GM18907 (cell line): ENCODE data around the gene DYNC2H1.

ENCODE experiments used
- ATAC-seq: cut with Tn5 transposase; IDR thresholded peaks from one replicate; pipeline ENCODE4 v1.9.1; 2021; ENCODE audit warnings: mild to moderate bottlenecking, moderate library complexity; ENCODE audit not compliant: unreplicated experiment

The DYNC2H1 gene, protein sequence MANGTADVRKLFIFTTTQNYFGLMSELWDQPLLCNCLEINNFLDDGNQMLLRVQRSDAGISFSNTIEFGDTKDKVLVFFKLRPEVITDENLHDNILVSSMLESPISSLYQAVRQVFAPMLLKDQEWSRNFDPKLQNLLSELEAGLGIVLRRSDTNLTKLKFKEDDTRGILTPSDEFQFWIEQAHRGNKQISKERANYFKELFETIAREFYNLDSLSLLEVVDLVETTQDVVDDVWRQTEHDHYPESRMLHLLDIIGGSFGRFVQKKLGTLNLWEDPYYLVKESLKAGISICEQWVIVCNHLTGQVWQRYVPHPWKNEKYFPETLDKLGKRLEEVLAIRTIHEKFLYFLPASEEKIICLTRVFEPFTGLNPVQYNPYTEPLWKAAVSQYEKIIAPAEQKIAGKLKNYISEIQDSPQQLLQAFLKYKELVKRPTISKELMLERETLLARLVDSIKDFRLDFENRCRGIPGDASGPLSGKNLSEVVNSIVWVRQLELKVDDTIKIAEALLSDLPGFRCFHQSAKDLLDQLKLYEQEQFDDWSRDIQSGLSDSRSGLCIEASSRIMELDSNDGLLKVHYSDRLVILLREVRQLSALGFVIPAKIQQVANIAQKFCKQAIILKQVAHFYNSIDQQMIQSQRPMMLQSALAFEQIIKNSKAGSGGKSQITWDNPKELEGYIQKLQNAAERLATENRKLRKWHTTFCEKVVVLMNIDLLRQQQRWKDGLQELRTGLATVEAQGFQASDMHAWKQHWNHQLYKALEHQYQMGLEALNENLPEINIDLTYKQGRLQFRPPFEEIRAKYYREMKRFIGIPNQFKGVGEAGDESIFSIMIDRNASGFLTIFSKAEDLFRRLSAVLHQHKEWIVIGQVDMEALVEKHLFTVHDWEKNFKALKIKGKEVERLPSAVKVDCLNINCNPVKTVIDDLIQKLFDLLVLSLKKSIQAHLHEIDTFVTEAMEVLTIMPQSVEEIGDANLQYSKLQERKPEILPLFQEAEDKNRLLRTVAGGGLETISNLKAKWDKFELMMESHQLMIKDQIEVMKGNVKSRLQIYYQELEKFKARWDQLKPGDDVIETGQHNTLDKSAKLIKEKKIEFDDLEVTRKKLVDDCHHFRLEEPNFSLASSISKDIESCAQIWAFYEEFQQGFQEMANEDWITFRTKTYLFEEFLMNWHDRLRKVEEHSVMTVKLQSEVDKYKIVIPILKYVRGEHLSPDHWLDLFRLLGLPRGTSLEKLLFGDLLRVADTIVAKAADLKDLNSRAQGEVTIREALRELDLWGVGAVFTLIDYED (N-terminal part only)

DNA sequence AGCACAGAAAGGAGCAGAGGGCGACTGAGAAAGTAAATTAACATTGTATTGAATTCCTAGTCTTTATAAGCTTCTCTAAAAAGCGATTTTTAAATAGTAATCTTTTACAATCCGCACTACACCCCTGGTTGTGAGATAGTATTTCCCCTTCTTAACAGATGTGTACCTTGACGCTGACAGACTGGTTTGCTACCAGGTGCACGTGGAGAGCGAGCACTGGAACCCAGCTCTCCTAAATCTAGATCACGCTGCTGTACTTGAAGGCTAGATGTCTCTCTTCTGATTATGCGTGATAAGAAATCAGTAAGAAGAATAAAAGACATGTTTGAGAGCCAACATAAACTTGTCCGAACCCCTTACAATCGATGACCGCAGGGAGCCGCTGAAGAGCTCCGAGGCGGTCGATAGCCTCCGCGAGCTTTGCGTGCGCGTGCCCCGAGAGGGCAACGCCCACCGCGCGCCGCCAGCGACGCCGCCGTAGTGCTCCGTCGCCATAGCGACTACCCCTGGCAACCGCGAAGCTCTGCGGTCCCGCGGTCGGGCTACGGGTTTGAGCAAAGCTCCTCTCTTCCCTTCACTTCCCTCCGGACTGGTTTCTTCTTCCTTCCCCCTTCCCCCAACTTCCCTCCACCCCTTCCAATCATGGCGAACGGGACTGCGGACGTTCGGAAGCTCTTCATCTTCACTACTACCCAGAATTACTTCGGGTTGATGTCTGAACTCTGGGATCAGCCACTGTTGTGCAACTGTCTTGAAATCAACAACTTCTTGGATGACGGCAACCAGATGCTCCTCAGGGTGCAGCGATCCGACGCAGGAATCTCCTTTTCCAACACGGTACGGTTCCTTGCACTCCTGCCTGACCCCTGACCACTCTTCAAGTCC is at the start of gene DYNC2H1:
DYNC2H1 (plus strand) TSS at position 494 of the 885 bp plus-strand sequence; CDS start at position 643, 149 bp downstream.
- ATAC-seq = peak; percentile 100

GRCh38 chr11:103061656-103062055 is 47.6 kb upstream of the DYNC2H1 start:
- ATAC-seq = no peak

- no peak for ATAC-seq
Observed at GRCh38 chr11:103067118-103067517, 42.1 kb upstream of the DYNC2H1 start.

DNA sequence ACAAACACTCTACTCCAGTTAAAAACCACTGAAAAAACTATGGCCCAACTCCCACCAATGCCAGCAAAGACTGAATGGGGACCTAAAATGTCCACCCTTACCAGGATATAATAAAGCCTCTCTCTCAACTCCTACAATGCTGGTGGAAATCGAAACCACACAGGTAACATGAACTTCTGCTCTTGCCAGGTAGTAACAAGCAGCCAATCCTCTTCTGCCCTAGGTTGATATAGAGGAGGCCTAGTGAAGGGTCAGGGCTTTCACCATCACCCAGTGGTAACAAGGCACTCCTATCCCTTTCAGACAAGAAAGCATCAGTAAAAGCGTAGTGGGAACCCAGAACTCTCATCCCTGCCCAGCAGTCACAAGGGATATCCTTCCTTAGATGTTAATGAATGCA is 39.9 kb upstream of the DYNC2H1 start:
- no peak for ATAC-seq

DNA sequence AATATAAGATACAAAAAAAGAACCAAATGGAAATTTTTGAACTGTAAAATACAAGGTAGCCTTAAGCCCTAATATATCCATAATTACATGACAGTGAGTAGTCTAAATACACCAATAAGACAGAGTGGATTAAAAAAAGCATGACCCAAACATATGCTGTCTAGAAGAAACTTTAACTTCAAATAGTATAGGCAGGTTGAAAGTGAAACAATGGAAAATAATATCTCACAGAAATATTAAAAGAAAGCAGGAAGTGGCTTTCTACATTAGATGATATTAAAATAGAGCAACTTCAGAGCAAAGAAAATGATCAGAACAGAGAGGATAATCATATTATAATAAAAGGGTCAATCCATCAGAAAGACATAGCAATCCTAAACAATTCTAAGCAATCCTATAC is 39.1 kb upstream of the DYNC2H1 start:
- peak; percentile 47 for ATAC-seq

- no peak for ATAC-seq
Observed at GRCh38 chr11:103071008-103071407, 38.2 kb upstream of the DYNC2H1 start.

GRCh38 chr11:103076361-103076760 is 32.9 kb upstream of the DYNC2H1 start:
- ATAC-seq = no peak

DNA sequence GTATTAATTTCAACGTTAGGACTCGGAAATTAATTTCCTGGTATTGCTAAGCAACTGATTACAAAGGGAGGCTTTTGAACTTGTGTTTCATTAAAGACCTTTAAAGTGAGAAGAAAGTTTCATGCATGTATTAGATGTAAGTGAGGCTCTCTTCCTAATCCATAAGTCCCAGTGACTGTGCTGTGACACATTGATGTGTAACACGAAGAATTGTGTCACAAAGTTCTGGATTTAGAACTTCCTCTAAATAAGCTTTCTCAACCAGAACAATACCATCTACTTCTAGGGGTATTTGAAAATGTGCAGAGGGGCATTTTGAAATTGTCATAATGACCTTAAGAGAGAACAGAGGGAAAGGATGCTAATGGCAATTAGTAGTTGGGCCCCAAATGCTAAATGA is 31.7 kb upstream of the DYNC2H1 start:
- no peak for ATAC-seq

GRCh38 chr11:103078710-103079109 is 30.5 kb upstream of the DYNC2H1 start:
- no peak for ATAC-seq

DNA sequence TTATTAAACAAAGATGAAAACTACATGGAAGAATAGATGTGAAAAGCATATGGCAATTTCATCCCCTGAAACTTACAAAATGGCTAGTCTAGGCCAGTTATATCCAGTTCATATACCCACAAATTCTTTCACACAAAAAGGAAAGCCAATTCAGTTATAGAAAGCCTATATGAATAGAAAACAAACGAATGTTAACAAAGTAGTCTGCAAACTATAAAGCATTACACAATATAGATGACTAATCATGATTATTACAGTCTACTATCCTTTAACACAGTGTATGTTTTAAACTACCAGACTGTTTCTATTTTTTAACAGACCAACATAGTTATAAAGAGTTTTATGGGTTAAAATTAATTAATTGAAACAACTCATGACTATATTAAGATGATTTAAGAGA is 29.4 kb upstream of the DYNC2H1 start:
- ATAC-seq = no peak

GRCh38 chr11:103085758-103086365 is 23.4 kb upstream of the DYNC2H1 start:
- no peak for ATAC-seq

GRCh38 chr11:103086461-103086860 is 22.8 kb upstream of the DYNC2H1 start:
- ATAC-seq = no peak

DNA sequence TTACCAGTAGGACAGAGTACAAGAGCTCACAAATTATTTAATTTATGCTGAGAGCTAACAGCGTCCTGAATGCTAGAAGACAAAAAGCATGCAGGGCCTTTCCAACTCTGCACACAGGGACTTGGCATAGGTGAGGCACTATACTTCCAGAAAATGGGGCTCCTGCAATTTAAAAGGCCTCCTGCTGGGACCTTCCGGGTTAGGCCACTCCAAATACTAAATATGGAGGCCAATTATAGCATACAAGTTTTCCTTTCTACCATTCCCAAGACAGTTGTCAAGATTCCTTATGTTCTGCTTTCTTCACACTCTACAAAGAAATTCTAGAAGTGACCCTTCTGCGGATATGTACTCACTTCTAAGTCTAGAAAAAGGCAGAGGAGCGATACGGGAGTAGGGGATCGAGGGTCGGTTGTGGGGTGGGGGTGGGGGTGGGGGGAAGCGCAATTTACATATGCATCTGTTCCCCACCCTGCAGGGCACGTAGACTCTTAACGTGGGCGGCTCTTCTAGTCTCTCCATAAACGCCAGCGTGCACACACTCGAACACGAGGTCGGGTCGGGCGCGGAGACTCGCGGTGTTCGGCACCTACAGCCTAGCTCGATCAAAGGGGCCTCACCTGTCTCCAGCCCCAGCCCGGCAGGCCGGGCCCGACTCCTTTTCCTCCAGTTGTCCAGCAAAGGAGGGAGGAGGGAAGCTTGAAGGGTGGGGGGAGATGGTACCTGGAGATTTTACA is 18.0 kb upstream of the DYNC2H1 start:
- peak; percentile 50 for ATAC-seq

DNA sequence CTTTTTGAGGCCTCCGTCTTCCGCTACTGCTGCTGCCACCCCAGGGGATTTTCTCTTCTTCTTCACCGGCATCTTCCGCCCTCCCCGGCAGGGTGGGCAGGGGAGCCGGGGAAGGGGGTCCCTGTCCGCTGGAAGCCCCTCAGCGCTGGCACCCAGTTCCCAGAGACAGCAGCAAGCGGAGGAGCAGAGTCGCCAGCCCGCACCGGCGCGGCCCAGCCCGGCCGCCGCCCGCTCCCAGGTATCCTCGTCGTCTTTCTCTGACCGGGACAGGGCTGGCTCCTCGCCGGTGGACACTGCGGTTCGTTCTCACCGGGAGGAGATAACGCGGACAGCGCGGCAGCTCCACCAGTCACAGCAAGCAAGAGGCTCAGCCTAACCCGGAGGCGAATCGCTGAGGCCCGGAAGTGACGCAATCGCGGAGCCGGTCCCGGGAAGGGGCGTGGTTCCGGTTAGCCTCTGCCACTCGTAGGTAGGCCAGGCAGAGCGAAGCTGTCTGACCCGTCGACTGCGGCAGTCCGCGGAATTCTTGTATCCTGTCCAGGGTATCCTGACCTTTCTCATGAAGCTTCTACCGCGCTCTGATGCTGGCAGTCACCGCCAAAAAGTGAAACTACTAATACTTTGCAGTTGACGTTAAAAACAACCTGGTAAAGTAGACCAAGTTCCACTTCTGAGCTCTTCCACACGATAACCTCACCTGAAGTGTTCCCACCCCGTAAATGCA is 17.3 kb upstream of the DYNC2H1 start, which contains the start of gene DCUN1D5:
DCUN1D5 (minus strand) TSS at position 360 of the 724 bp plus-strand sequence; CDS start at position 72, 288 bp downstream.
- ATAC-seq = peak; percentile 100

GRCh38 chr11:103097279-103097678 is 11.9 kb upstream of the DYNC2H1 start:
- no peak for ATAC-seq

DNA sequence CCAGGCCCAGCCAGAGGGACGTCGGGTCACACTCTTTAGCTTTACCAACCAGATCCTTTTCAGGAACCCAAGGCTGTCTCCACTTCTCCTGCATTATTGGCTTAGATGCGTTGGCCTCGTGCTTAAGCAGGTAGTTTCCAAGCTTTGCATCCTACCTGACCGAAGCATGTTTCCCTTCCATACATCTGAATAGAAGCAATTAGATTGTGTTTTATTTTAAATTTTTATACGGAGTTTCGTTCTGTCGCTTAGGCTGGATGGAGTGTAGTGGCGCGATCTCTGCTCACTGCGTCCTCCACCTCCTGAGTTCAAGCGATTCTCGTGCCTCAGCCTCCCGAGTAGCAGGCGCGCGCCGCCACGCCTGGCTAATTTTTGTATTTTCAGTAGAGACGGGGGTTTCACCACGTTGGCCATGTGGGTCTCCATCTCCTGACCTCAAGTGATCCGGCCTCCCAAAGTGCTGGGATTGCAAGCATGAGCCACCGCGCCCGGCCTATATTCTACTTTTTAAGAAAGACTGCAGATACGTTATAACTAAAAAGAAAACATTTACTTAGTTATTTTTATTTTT is 677 bp downstream of the DYNC2H1 start:
- peak; percentile 25 for ATAC-seq

DNA sequence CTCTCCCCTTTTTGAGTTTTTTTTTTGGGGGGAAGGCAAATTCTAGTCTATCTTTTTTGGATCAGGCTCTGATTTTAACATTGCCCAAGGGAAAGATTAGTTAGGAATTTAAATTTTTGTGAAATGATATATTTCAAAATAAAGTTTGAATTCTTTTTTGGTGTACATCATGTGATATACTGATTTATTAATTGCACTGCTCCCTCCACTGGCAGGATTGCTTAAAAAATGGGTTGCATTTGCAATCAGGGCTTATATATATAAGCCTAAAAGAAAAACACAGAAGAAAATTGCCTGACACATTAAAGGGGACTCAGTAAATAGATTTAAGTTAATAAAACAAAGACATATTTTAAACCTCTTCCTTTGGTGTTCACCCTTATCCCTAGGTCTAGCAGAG is 1.2 kb downstream of the DYNC2H1 start:
- no peak for ATAC-seq

- no peak for ATAC-seq
Observed at GRCh38 chr11:103111400-103111799, 2.2 kb downstream of the DYNC2H1 start.
